OCI-LY1 (cell line): ENCODE measurements around the gene OTOF.

Experiments used
- EZH2 ChIP-seq: fragments of 200-600 bp; sonication (generic), shearing (Covaris generic); IDR thresholded peaks from 2 replicates; pipeline ENCODE4 v1.8.0; 2017; ENCODE audit warnings: borderline replicate concordance, mixed run types, mild to moderate bottlenecking, antibody characterized with exemption, low read length, moderate library complexity, mixed read lengths
- TF ChIP-seq, protein P1 (sequence below): fragments of 200-600 bp; sonication (generic), shearing (Covaris generic); IDR thresholded peaks from 2 replicates; pipeline ENCODE4 v1.5.1; 2017; ENCODE audit warnings: mild to moderate bottlenecking, antibody characterized with exemption, low read length, moderate library complexity, mixed read lengths

GRCh38 chr2:26483027-26483326, 5.1 kb upstream of the OTOF start:
- TF ChIP-seq, protein P1, sequence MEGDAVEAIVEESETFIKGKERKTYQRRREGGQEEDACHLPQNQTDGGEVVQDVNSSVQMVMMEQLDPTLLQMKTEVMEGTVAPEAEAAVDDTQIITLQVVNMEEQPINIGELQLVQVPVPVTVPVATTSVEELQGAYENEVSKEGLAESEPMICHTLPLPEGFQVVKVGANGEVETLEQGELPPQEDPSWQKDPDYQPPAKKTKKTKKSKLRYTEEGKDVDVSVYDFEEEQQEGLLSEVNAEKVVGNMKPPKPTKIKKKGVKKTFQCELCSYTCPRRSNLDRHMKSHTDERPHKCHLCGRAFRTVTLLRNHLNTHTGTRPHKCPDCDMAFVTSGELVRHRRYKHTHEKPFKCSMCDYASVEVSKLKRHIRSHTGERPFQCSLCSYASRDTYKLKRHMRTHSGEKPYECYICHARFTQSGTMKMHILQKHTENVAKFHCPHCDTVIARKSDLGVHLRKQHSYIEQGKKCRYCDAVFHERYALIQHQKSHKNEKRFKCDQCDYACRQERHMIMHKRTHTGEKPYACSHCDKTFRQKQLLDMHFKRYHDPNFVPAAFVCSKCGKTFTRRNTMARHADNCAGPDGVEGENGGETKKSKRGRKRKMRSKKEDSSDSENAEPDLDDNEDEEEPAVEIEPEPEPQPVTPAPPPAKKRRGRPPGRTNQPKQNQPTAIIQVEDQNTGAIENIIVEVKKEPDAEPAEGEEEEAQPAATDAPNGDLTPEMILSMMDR = no peak
- no peak for TF ChIP-seq EZH2
